ENCODE measurements around the gene HSP90B1. TPM values are rescaled to one million over a fixed set of nuclear protein-coding genes. Genes with fewer than 3 reads are reported as not detected.

Gene HSP90B1
- 839 and 909 TPM in 2 replicates for total RNA-seq

GRCh38 chr12:103930034-103930786 is at the start of gene HSP90B1:
HSP90B1 (plus strand) TSS chr12:103930410; CDS start chr12:103930516, 106 bp downstream.

DNA sequence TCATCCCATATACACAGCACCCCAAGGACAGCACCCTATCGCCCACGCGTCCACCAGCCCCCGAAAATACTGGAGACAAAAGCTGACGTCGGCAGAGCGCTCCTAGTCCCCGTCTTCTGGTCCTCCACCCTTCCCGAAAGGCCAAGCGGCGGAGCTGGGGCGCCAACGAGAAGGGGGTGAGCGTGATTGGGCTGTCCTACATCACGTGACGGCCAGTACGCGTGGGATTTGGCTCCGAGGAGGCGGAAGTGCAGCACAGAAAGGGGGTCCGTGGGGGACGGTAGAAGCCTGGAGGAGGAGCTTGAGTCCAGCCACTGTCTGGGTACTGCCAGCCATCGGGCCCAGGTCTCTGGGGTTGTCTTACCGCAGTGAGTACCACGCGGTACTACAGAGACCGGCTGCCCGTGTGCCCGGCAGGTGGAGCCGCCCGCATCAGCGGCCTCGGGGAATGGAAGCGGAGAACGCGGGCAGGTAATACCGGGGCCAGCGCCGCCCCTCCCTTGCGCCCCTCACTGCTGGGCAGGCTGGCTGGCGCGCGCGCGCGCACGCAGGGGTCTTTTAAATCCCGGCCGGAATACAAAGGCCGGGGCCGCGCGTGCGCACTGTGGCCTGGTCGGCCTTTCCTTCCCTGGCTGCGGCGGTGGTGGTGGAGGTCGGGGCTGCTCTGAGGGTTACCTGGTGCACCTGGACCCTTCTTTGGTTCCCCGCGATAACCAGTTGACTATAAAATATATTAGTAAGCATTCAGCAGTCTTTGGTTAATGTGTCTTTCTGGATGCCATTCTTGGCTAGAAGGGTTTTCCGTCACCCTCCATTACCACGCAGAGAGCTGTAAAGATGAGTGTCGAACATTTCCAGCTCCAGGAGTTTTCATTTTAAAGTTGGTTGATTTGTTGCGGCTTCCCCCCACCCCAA is 35.6 kb downstream of the HSP90B1 start, which contains the start of gene TDG:
Gene TDG (plus strand): TSS at position 283 of the 915 bp plus-strand sequence. CDS start 166 bp downstream, at position 449.

Other genes with a start within 250 kb of the HSP90B1 start
- 6.9 and 10.3 TPM in 2 replicates for gene NT5DC3, start 89.2 kb upstream of the HSP90B1 start, total RNA-seq
- 22.5 and 28.4 TPM in 2 replicates for gene TDG, start 35.5 kb downstream of the HSP90B1 start, total RNA-seq
- gene GLT8D2, start 119.8 kb downstream of the HSP90B1 start, total RNA-seq: 5.7 and 6.1 TPM in 2 replicates
- 19.9 and 20.2 TPM in 2 replicates for gene HCFC2, start 134.1 kb downstream of the HSP90B1 start, total RNA-seq
- gene NFYB, start 207.8 kb downstream of the HSP90B1 start, total RNA-seq: 12.0 and 18.1 TPM in 2 replicates

Data from dermis lymphatic vessel endothelial cell (primary cell).